ENCODE measurements around the gene CYP2S1.

- TF ChIP-seq CTCF (IDR thresholded peaks at IDR 0.05) (no peak), POLR2AphosphoS5 (IDR thresholded peaks at IDR 0.05) (no peak), POLR2A (IDR thresholded peaks at IDR 0.05) (no peak), EP300 (IDR thresholded peaks at IDR 0.05) (no peak)
Observed at GRCh38 chr19:41228486-41228885, 35.5 kb downstream of the CYP2S1 start.

All from gastroesophageal sphincter (tissue), 3 donors.